ENCODE data around the gene TBC1D22A. TPM values are rescaled to one million over a fixed set of nuclear protein-coding genes. Genes with fewer than 3 reads are reported as not detected.
A peak's percentile ranks its signal among the peaks of the same experiment; 100 is the strongest.

TBC1D22A gene
- total and polyA plus RNA-seq, 8 donors, result 14.4 to 33.5 (median 15.7) TPM

GRCh38 chr22:47128622-47129215, 366.3 kb downstream of the TBC1D22A start:
- Histone ChIP-seq H3K27me3 (no peaks in the 10 kb centered on the region), H3K4me3 (no peak overlapping the region), H3K27ac (no peak overlapping the region), H3K4me1 (no peaks in the 10 kb centered on the region), H3K9me3 (no peaks in the 10 kb centered on the region), H3K36me3 (peaks cover 0 to 6% of the 10 kb centered on the region in 2 donors)
- no peak for TF ChIP-seq CTCF (IDR thresholded peaks at IDR 0.05)
- ATAC-seq (no peak), DNase-seq (peak in 1 of 4 donors; percentile 55)
- intact Hi-C loops (cut with DNase I), result no loop called here

GRCh38 chr22:47129902-47130635, 367.6 kb downstream of the TBC1D22A start:
- TF ChIP-seq CTCF (IDR thresholded peaks at IDR 0.05), result no peak
- peak; percentile 45 for ATAC-seq
- Histone ChIP-seq H3K36me3 (peaks cover 0 to 6% of the 10 kb centered on the region in 2 donors), H3K27ac (no peak overlapping the region), H3K27me3 (no peaks in the 10 kb centered on the region), H3K4me3 (no peak overlapping the region), H3K4me1 (no peaks in the 10 kb centered on the region), H3K9me3 (no peaks in the 10 kb centered on the region)
- peak in 1 of 4 donors; percentile 72 for DNase-seq
- intact Hi-C loops (cut with DNase I), result no loop called here

- DNase-seq, result no peak
- Histone ChIP-seq H3K36me3 (peaks cover 0 to 6% of the 10 kb centered on the region in 2 donors), H3K4me1 (no peaks in the 10 kb centered on the region), H3K27ac (no peak overlapping the region), H3K9me3 (no peaks in the 10 kb centered on the region), H3K27me3 (no peaks in the 10 kb centered on the region), H3K4me3 (no peak overlapping the region)
- no peak for TF ChIP-seq CTCF (IDR thresholded peaks at IDR 0.05)
- no peak for ATAC-seq
- intact Hi-C loops (cut with DNase I), result no loop called here
Observed at GRCh38 chr22:47130883-47131631, 368.6 kb downstream of the TBC1D22A start.

- DNase-seq, result peak in 1 of 4 donors; percentile 51
Observed at GRCh38 chr22:47131632-47132427, 369.4 kb downstream of the TBC1D22A start.

More at GRCh38 chr22:47131632-47132427, 369.4 kb downstream of the TBC1D22A start:
- no peak overlapping the region for H3K4me3 ChIP-seq
- TF ChIP-seq CTCF (IDR thresholded peaks at IDR 0.05), result no peak
- no peaks in the 10 kb centered on the region for H3K27me3 ChIP-seq
- no peaks in the 10 kb centered on the region for H3K4me1 ChIP-seq
- no peak overlapping the region for H3K27ac ChIP-seq
- no peak for ATAC-seq
- intact Hi-C loops (cut with DNase I), result no loop called here
- H3K9me3 ChIP-seq, result no peaks in the 10 kb centered on the region
- H3K36me3 ChIP-seq, result peaks cover 0 to 6% of the 10 kb centered on the region in 2 donors

Data from left lung (tissue), 10 donors.